Measurements from ENCODE around the gene ELFN2.

Gene ELFN2

DNA sequence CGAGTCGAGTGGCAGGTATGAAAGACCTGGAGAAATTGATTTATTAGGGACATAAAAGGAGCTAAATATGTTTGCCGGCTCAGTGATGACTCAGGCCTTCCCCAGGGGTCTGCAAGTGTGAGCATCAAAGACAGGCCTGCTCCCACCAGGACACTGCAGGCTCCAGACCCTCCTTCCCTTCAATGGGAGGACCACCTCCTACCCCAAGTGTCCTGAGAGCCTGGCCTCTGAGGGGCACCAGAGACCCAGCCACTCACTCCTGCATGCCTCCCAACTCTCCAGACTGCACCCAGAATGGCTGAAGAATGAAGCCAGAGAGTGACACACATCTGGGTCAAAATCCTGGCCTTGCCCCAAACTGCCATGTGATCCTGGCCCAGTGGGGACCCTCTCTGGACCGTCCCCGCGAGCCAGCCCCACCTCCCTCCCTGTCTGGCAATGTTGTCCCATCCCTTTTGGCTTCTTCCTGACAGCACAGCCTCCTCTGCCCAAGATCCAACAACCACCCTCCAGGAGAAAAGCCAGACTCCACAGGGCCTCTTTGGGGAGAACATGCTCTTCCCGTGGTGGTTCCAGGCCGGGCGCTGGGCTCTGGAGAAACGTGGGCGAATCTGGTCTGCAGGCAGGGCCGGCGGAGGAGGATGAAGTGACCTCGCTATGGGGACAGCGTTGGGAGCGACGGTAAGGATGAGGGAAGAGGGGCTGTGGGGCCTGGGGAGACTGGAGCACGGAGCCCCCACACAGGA, 108.7 kb downstream of the ELFN2 start:
- no peak for DNase-seq (ENCODE audit: low read depth in 3 of 3, low spot score in 1 of 3)
